Measurements from ENCODE around the gene IFT20. TPM values are rescaled to one million over a fixed set of nuclear protein-coding genes. Genes with fewer than 3 reads are reported as not detected.
"Not testable (repeated sequence)": the region's sequence is repeated elsewhere in the genome, so short reads cannot be mapped to it uniquely, and the experiment has no call there.

The IFT20 gene
- polyA plus RNA-seq, 1 donor (not counting 4 experiments of a cell fraction or from before 2014, with no cell fraction given) = 28.7 TPM

DNA sequence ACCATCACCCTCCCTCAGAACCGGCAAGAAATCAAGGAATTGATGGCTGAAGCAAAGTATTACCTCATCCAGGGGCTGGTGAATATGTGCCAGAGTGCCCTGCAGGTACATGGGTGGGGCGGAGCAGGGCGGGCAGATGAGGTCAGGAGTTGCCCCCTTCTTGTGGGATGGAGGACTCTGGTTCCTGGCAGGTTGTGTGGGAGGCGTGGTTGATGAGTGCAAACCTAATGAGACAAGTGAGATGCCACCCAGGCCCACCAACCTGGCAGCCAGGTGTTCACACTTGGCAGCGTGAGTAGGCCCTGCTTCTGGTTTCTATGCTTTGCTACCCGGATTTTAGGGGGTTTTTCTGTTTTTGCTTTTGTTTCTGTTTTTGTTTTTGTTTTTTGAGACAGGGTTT, 5.1 kb upstream of the IFT20 start:
- dilution Hi-C loops (cut with MboI; ENCODE audit: extremely low pct_ligation_motif_present, low sequenced_read_pairs) = no loop called here
- H3K27me3 ChIP-seq (ENCODE audit: control insufficient read depth, extremely low read depth, insufficient read depth, low read length) = no peaks in the 10 kb centered on the region
- no peak for DNase-seq (ENCODE audit: low read depth, low spot score)
- H3K9me3 ChIP-seq (ENCODE audit: control insufficient read depth, low read depth, low read length) = no peaks in the 10 kb centered on the region
- H3K4me1 ChIP-seq (ENCODE audit: control insufficient read depth, extremely low read depth, insufficient read depth, low read length) = peaks cover 28% of the 10 kb centered on the region
- no peak overlapping the region for H3K9ac ChIP-seq (ENCODE audit: control insufficient read depth, extremely low read depth, insufficient read depth, low read length)
- TF ChIP-seq, protein P1, sequence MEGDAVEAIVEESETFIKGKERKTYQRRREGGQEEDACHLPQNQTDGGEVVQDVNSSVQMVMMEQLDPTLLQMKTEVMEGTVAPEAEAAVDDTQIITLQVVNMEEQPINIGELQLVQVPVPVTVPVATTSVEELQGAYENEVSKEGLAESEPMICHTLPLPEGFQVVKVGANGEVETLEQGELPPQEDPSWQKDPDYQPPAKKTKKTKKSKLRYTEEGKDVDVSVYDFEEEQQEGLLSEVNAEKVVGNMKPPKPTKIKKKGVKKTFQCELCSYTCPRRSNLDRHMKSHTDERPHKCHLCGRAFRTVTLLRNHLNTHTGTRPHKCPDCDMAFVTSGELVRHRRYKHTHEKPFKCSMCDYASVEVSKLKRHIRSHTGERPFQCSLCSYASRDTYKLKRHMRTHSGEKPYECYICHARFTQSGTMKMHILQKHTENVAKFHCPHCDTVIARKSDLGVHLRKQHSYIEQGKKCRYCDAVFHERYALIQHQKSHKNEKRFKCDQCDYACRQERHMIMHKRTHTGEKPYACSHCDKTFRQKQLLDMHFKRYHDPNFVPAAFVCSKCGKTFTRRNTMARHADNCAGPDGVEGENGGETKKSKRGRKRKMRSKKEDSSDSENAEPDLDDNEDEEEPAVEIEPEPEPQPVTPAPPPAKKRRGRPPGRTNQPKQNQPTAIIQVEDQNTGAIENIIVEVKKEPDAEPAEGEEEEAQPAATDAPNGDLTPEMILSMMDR (optimal IDR thresholded peaks at IDR 0.05 in 1 of 3, IDR thresholded peaks at IDR 0.05 in 1 of 3, conservative IDR thresholded peaks at IDR 0.05 in 1 of 3; ENCODE audit: extremely low read depth in 1 of 3, insufficient read depth in 2 of 3, low read length in 3 of 3) = no peak
- TF ChIP-seq EZH2 (IDR thresholded peaks at IDR 0.05; ENCODE audit: low read length) = no peak
- H3K4me3 ChIP-seq (ENCODE audit: control insufficient read depth in 2 of 3, extremely low read depth in 1 of 3, insufficient read depth in 2 of 3, low read depth in 1 of 3, low read length in 3 of 3) = no peak overlapping the region
- no peak overlapping the region for H3K27ac ChIP-seq (ENCODE audit: control insufficient read depth, insufficient read depth, low read length)
- H3K9me1 ChIP-seq (ENCODE audit: control insufficient read depth, extremely low read depth, insufficient read depth, low read length) = peaks cover 10% of the 10 kb centered on the region
- peaks cover 18% of the 10 kb centered on the region for H4K20me1 ChIP-seq (ENCODE audit: control insufficient read depth, extremely low read depth, insufficient read depth, low read length)
- H3K4me2 ChIP-seq (ENCODE audit: control insufficient read depth, extremely low read depth, insufficient read depth, low read depth, low read length) = no peak overlapping the region
- FAIRE-seq = no peak
- H3K36me3 ChIP-seq (ENCODE audit: control insufficient read depth in 2 of 2, extremely low read depth in 1 of 2, insufficient read depth in 2 of 2, low read length in 2 of 2) = peaks cover 48 to 55% of the 10 kb centered on the region in 2 experiments
- peaks cover 44% of the 10 kb centered on the region for H3K79me2 ChIP-seq (ENCODE audit: control insufficient read depth, insufficient read depth, low read length)
- H2AFZ ChIP-seq (ENCODE audit: control insufficient read depth, low read length) = no peak overlapping the region

DNA sequence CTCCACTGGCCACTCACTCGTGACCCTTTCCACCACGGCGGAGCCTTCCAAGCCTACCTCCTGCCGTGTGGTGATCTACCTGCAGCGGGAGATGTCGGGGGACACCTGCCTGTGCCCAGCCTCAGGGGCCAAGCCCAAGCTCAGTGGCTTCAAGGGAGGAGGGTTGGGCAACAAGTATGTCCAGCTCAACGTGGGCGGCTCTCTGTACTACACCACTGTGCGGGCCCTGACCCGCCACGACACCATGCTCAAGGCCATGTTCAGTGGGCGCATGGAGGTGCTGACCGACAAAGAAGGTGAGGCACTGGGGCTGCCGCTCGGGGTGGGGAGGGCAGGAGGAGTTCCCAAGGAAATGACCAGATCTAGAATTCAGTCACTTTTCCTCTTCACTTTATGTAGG, 4.2 kb upstream of the IFT20 start:
- Histone ChIP-seq H3K9ac (ENCODE audit: control insufficient read depth, extremely low read depth, insufficient read depth, low read length) (no peak overlapping the region), H3K4me1 (ENCODE audit: control insufficient read depth, extremely low read depth, insufficient read depth, low read length) (peaks cover 31% of the 10 kb centered on the region), H3K9me3 (ENCODE audit: control insufficient read depth, low read depth, low read length) (no peaks in the 10 kb centered on the region), H3K4me3 (ENCODE audit: control insufficient read depth in 2 of 3, extremely low read depth in 1 of 3, insufficient read depth in 2 of 3, low read depth in 1 of 3, low read length in 3 of 3) (no peak overlapping the region), H3K36me3 (ENCODE audit: control insufficient read depth in 2 of 2, extremely low read depth in 1 of 2, insufficient read depth in 2 of 2, low read length in 2 of 2) (peaks cover 39 to 50% of the 10 kb centered on the region in 2 experiments), H2AFZ (ENCODE audit: control insufficient read depth, low read length) (no peak overlapping the region), H4K20me1 (ENCODE audit: control insufficient read depth, extremely low read depth, insufficient read depth, low read length) (peaks cover 18% of the 10 kb centered on the region), H3K79me2 (ENCODE audit: control insufficient read depth, insufficient read depth, low read length) (peaks cover 49% of the 10 kb centered on the region), H3K27ac (ENCODE audit: control insufficient read depth, insufficient read depth, low read length) (no peak overlapping the region), H3K27me3 (ENCODE audit: control insufficient read depth, extremely low read depth, insufficient read depth, low read length) (no peaks in the 10 kb centered on the region), H3K9me1 (ENCODE audit: control insufficient read depth, extremely low read depth, insufficient read depth, low read length) (peaks cover 10% of the 10 kb centered on the region), H3K4me2 (ENCODE audit: control insufficient read depth, extremely low read depth, insufficient read depth, low read depth, low read length) (no peak overlapping the region)
- TF ChIP-seq, protein P1 (optimal IDR thresholded peaks at IDR 0.05 in 1 of 3, IDR thresholded peaks at IDR 0.05 in 1 of 3, conservative IDR thresholded peaks at IDR 0.05 in 1 of 3; ENCODE audit: extremely low read depth in 1 of 3, insufficient read depth in 2 of 3, low read length in 3 of 3) = no peak
- TF ChIP-seq EZH2 (IDR thresholded peaks at IDR 0.05; ENCODE audit: low read length) = no peak
- FAIRE-seq (no peak), DNase-seq (ENCODE audit: low read depth, low spot score) (no peak)
- dilution Hi-C loops (cut with MboI; ENCODE audit: extremely low pct_ligation_motif_present, low sequenced_read_pairs) = no loop called here

- H3K9me3 ChIP-seq (ENCODE audit: control insufficient read depth, low read depth, low read length); H3K9ac ChIP-seq (ENCODE audit: control insufficient read depth, extremely low read depth, insufficient read depth, low read length); dilution Hi-C loops (cut with MboI; ENCODE audit: extremely low pct_ligation_motif_present, low sequenced_read_pairs); FAIRE-seq; H3K4me3 ChIP-seq (ENCODE audit: control insufficient read depth in 2 of 3, extremely low read depth in 1 of 3, insufficient read depth in 2 of 3, low read depth in 1 of 3, low read length in 3 of 3); DNase-seq (ENCODE audit: low read depth, low spot score); H3K27me3 ChIP-seq (ENCODE audit: control insufficient read depth, extremely low read depth, insufficient read depth, low read length); H2AFZ ChIP-seq (ENCODE audit: control insufficient read depth, low read length): not testable (repeated sequence)
- peaks cover 10% of the 10 kb centered on the region for H3K9me1 ChIP-seq (ENCODE audit: control insufficient read depth, extremely low read depth, insufficient read depth, low read length)
- peak overlapping the region; percentile 49 for H3K27ac ChIP-seq (ENCODE audit: control insufficient read depth, insufficient read depth, low read length)
- H3K79me2 ChIP-seq (ENCODE audit: control insufficient read depth, insufficient read depth, low read length) = peaks cover 56% of the 10 kb centered on the region
- peaks cover 18% of the 10 kb centered on the region for H4K20me1 ChIP-seq (ENCODE audit: control insufficient read depth, extremely low read depth, insufficient read depth, low read length)
- peaks cover 36 to 50% of the 10 kb centered on the region in 2 experiments for H3K36me3 ChIP-seq (ENCODE audit: control insufficient read depth in 2 of 2, extremely low read depth in 1 of 2, insufficient read depth in 2 of 2, low read length in 2 of 2)
- H3K4me2 ChIP-seq (ENCODE audit: control insufficient read depth, extremely low read depth, insufficient read depth, low read depth, low read length) = peak overlapping the region; percentile 53
- peaks cover 37% of the 10 kb centered on the region for H3K4me1 ChIP-seq (ENCODE audit: control insufficient read depth, extremely low read depth, insufficient read depth, low read length)
These were observed 3.5 kb upstream of the IFT20 start for GRCh38 chr17:28338769-28339212.

Data from keratinocyte (primary cell).